ENCODE measurements around the gene CLEC4E. TPM values are rescaled to one million over a fixed set of nuclear protein-coding genes. Genes with fewer than 3 reads are reported as not detected.

Gene CLEC4E
- total and polyA plus RNA-seq, 2 of the 4 experiments (the other 2 are of a cell fraction): not detected

DNA sequence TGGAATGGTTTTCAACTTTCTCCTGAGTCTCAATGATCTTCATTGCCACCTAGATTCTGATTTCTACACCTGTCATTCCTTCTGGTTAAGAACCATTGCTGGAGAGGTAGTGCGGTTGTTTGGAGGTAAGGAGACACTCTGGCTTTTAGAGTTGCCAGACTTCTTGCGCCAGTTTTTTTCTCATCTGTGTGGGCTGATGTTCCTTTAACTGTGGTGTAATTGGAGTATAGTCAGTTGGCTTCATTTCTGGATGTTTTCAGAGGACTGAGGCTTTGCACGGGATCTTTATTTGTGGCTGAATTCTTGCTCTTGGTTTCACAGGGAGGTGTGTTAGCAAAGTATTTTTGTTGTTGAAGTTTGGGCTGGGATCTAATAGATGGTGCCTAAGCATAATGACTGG is 33.1 kb downstream of the CLEC4E start:
- Histone ChIP-seq H3K4me2 (ENCODE audit: low read depth, low read length) (no peak overlapping the region), H2BK120ac (ENCODE audit: low read depth, low read length) (no peak overlapping the region), H3K27me3 (ENCODE audit: control insufficient read depth, insufficient read depth, low read length) (no peaks in the 10 kb centered on the region), H3K18ac (ENCODE audit: low read depth, low read length) (no peak overlapping the region), H2BK5ac (ENCODE audit: low read depth, low read length, poor library complexity, severe bottlenecking) (no peak overlapping the region), H4K20me1 (ENCODE audit: insufficient read depth, low read length) (no peaks in the 10 kb centered on the region), H3K23ac (ENCODE audit: low read depth, low read length) (no peak overlapping the region), H3K56ac (ENCODE audit: extremely low read depth, insufficient read depth, low read length) (no peak overlapping the region; the same call in 1 of the 2 replicates), H3K4me1 (ENCODE audit: control insufficient read depth, insufficient read depth, low read length) (no peaks in the 10 kb centered on the region), H3K79me1 (ENCODE audit: low read depth in 1 of 2, low read length in 2 of 2) (no peaks in the 10 kb centered on the region), H3K9me3 (ENCODE audit: control insufficient read depth, insufficient read depth, low read length) (no peaks in the 10 kb centered on the region), H2AK5ac (ENCODE audit: low read depth, low read length) (no peak overlapping the region), H2AFZ (replicated peaks; ENCODE audit: low read length, poor library complexity) (no peak overlapping the region), H4K5ac (ENCODE audit: low read depth, low read length) (no peak overlapping the region), H3K9me1 (ENCODE audit: insufficient read depth, low read length) (no peaks in the 10 kb centered on the region), H3K4me3 (ENCODE audit: insufficient read depth, low read depth, low read length) (no peak overlapping the region), H3K9ac (ENCODE audit: low read depth, low read length) (no peak overlapping the region), H4K8ac (ENCODE audit: low read depth in 2 of 2, low read length in 2 of 2) (no peak overlapping the region), H3K4ac (ENCODE audit: low read depth, low read length) (no peak overlapping the region), H2AK9ac (replicated peaks; ENCODE audit: low read depth, low read length, poor library complexity) (no peak overlapping the region), H4K91ac (ENCODE audit: insufficient read depth, low read depth, low read length) (no peak overlapping the region), H2BK20ac (ENCODE audit: low read depth, low read length) (no peak overlapping the region), H3K36me3 (ENCODE audit: control insufficient read depth, insufficient read depth, low read length) (no peaks in the 10 kb centered on the region), H2BK15ac (ENCODE audit: low read depth, low read length) (no peak overlapping the region), H3K27ac (ENCODE audit: insufficient read depth, low read length) (no peak overlapping the region), H3K14ac (replicated peaks; ENCODE audit: low read depth, low read length) (no peak overlapping the region)
- DNase-seq (no peak), ATAC-seq (ENCODE audit: low read depth) (no peak)
- no TSS peak for BruUV-seq (replicated peaks)
- intact Hi-C loops (cut with micrococcal nuclease) (no loop called here), in situ Hi-C loops (cut with MboI; ENCODE audit: low sequenced_read_pairs) (no loop called here), dilution Hi-C loops (cut with HindIII; ENCODE audit: low sequenced_read_pairs, unreplicated experiment) (no loop called here)
- CTCF ChIA-PET: no interaction called here
- no CpG with 5 or more reads among the region's 3 CpGs for WGBS, 2 experiments (ENCODE audit: extremely low coverage in 2 of 2, insufficient read length in 1 of 2)
- TF ChIP-seq, protein P1, sequence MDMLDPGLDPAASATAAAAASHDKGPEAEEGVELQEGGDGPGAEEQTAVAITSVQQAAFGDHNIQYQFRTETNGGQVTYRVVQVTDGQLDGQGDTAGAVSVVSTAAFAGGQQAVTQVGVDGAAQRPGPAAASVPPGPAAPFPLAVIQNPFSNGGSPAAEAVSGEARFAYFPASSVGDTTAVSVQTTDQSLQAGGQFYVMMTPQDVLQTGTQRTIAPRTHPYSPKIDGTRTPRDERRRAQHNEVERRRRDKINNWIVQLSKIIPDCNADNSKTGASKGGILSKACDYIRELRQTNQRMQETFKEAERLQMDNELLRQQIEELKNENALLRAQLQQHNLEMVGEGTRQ (IDR thresholded peaks at IDR 0.05; ENCODE audit: low read depth, low read length): no peak
- TF ChIP-seq MXI1 (IDR thresholded peaks at IDR 0.05; ENCODE audit: borderline replicate concordance, low read depth, low read length) (no peak), BHLHE40 (IDR thresholded peaks at IDR 0.05; ENCODE audit: low read depth, low read length) (no peak), FOS (IDR thresholded peaks at IDR 0.05; ENCODE audit: low read depth, low read length) (no peak), MAZ (IDR thresholded peaks at IDR 0.05; ENCODE audit: borderline replicate concordance, low read depth, low read length) (no peak), SMC3 (IDR thresholded peaks at IDR 0.05; ENCODE audit: low read depth, low read length) (no peak), CHD1 (IDR thresholded peaks at IDR 0.05; ENCODE audit: low read depth, low read length) (no peak), MAFK (IDR thresholded peaks at IDR 0.05; ENCODE audit: low read depth, low read length) (no peak), RCOR1 (IDR thresholded peaks at IDR 0.05; ENCODE audit: insufficient replicate concordance, low read length) (no peak), RFX5 (IDR thresholded peaks at IDR 0.05; ENCODE audit: low read depth, low read length) (no peak), NFE2L2 (IDR thresholded peaks at IDR 0.05; ENCODE audit: low read depth, low read length) (no peak)
- TF ChIP-seq, protein P2, sequence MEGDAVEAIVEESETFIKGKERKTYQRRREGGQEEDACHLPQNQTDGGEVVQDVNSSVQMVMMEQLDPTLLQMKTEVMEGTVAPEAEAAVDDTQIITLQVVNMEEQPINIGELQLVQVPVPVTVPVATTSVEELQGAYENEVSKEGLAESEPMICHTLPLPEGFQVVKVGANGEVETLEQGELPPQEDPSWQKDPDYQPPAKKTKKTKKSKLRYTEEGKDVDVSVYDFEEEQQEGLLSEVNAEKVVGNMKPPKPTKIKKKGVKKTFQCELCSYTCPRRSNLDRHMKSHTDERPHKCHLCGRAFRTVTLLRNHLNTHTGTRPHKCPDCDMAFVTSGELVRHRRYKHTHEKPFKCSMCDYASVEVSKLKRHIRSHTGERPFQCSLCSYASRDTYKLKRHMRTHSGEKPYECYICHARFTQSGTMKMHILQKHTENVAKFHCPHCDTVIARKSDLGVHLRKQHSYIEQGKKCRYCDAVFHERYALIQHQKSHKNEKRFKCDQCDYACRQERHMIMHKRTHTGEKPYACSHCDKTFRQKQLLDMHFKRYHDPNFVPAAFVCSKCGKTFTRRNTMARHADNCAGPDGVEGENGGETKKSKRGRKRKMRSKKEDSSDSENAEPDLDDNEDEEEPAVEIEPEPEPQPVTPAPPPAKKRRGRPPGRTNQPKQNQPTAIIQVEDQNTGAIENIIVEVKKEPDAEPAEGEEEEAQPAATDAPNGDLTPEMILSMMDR (conservative IDR thresholded peaks at IDR 0.05; ENCODE audit: low read depth, low read length): no peak
- TF ChIP-seq, protein P3, sequence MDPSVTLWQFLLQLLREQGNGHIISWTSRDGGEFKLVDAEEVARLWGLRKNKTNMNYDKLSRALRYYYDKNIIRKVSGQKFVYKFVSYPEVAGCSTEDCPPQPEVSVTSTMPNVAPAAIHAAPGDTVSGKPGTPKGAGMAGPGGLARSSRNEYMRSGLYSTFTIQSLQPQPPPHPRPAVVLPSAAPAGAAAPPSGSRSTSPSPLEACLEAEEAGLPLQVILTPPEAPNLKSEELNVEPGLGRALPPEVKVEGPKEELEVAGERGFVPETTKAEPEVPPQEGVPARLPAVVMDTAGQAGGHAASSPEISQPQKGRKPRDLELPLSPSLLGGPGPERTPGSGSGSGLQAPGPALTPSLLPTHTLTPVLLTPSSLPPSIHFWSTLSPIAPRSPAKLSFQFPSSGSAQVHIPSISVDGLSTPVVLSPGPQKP (IDR thresholded peaks at IDR 0.05; ENCODE audit: borderline replicate concordance, low read depth, low read length): no peak
- POLR2A ChIA-PET (ENCODE audit: unreplicated experiment): no interaction called here

Measured in IMR-90 (cell line).